ENCODE data around the gene PSMB7.

GRCh38 chr9:124369231-124369797 lies 45.9 kb downstream of the PSMB7 start:
- TF ChIP-seq CTCF (IDR thresholded peaks at IDR 0.05; ENCODE audit: low read length), result no peak
- TF ChIP-seq EZH2 (optimal IDR thresholded peaks at IDR 0.05; ENCODE audit: low read depth, low read length), result no peak
- no peak for TF ChIP-seq EZH2phosphoT487 (IDR thresholded peaks at IDR 0.05; ENCODE audit: low read length)

Data from MM.1S (cell line).